Left lung (tissue), 10 donors: Measurements from ENCODE around the gene ZNF407. TPM values are rescaled to one million over a fixed set of nuclear protein-coding genes. Genes with fewer than 3 reads are reported as not detected.
A peak's percentile ranks its signal among the peaks of the same experiment; 100 is the strongest.

Experiments
- ATAC-seq: fragments of 200-7000 bp; cut with Tn5 transposase; one replicate; pipeline ENCODE4 v1.9.1; 2020; ENCODE audit warnings: moderate library complexity
- DNase-seq, 4 donors: peaks; one replicate each; pipeline ENCODE4 v3.0.0-alpha.2; 2013 to 2020
- H3K27ac ChIP-seq, 2 donors: fragments of 200-600 bp; sonication (generic) in 1 of 2; one replicate each; pipeline versions ENCODE4 v1.5.0 to v1.8.0; 2020 to 2021
- H3K27me3 ChIP-seq, 2 donors: fragments of 200-600 bp; sonication (generic) in 1 of 2; one replicate each; pipeline versions ENCODE4 v1.5.0 to v1.8.0; 2020 to 2021
- H3K36me3 ChIP-seq, 2 donors: fragments of 200-600 bp; sonication (generic) in 1 of 2; one replicate each; pipeline versions ENCODE4 v1.5.0 to v1.8.0; 2020 to 2021
- H3K4me1 ChIP-seq, 2 donors: fragments of 200-600 bp; one replicate each; pipeline ENCODE4 v1.8.0; 2021
- H3K4me3 ChIP-seq, 2 donors: fragments of 200-600 bp; sonication (generic) in 1 of 2; one replicate each; pipeline versions ENCODE4 v1.5.0 to v1.8.0; 2020 to 2021; ENCODE audit warnings: mild to moderate bottlenecking in 1 of 2
- H3K9me3 ChIP-seq, 2 donors: fragments of 200-600 bp; sonication (generic) in 1 of 2; one replicate each; pipeline versions ENCODE4 v1.5.0 to v1.8.0; 2020 to 2021
- CTCF ChIP-seq, 2 donors: fragments of 200-600 bp; sonication (generic) in 1 of 2; IDR thresholded peaks; one replicate each; pipeline versions ENCODE4 v1.5.0 to v1.8.0; 2021; ENCODE audit warnings: antibody characterized with exemption in 2 of 2
- intact Hi-C, 2 donors: fragments of 100-400 bp; cut with DNase I; formaldehyde crosslinking; loops; one replicate each; pipeline versions ENCODE4 v1.11.2 to v1.14.2; 2022
- polyA plus RNA-seq, 6 donors: library from polyadenylated mRNA; unstranded; fragments of 120-200 nt; gene quantifications; one replicate each; pipeline ENCODE4 v1.2.1, GENCODE V29; 2013; ENCODE audit not compliant: insufficient read length in 6 of 6
- total RNA-seq, 2 donors: library from RNA; stranded (reverse); fragmentation: NEBNext Ultra II Directional; extraction: Animal tissue kit (Norgen Biotek cat#: 25700); gene quantifications; one replicate each; pipeline ENCODE4 v1.2.1, GENCODE V29; 2021
- donor health status: DM: no; HTN: yes; CAD: no.
- donor health status: DM: no; HTN: no; CAD: no.

Gene ZNF407
- total and polyA plus RNA-seq, 8 donors, result 10.3 to 16.7 (median 11.3) TPM

DNA sequence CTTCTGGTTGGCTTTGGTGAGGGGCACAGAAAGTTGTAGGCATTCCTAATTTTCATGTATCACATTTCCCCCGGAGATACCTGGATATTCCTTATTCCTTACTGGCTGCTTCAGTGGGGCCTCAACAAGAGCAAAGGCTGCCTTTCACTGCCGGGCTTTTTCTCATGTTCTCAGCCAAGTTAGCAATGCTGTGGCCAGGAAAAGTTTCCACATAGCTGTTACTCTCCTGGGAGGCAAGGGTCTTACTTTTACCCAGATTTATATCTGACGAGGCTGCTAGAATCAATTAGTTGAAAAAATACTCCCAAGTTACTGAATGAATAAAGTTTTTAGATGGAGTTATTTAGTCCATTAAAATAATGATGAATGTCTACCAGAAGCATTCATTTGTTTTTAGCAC, 230.5 kb downstream of the ZNF407 start:
- DNase-seq, result no peak
- Histone ChIP-seq H3K4me1 (no peaks in the 10 kb centered on the region), H3K9me3 (no peaks in the 10 kb centered on the region), H3K36me3 (no peaks in the 10 kb centered on the region), H3K4me3 (no peak overlapping the region), H3K27ac (no peak overlapping the region), H3K27me3 (no peaks in the 10 kb centered on the region)
- no peak for ATAC-seq
- TF ChIP-seq CTCF (IDR thresholded peaks at IDR 0.05), result no peak
- intact Hi-C loops, result no loop called here

DNA sequence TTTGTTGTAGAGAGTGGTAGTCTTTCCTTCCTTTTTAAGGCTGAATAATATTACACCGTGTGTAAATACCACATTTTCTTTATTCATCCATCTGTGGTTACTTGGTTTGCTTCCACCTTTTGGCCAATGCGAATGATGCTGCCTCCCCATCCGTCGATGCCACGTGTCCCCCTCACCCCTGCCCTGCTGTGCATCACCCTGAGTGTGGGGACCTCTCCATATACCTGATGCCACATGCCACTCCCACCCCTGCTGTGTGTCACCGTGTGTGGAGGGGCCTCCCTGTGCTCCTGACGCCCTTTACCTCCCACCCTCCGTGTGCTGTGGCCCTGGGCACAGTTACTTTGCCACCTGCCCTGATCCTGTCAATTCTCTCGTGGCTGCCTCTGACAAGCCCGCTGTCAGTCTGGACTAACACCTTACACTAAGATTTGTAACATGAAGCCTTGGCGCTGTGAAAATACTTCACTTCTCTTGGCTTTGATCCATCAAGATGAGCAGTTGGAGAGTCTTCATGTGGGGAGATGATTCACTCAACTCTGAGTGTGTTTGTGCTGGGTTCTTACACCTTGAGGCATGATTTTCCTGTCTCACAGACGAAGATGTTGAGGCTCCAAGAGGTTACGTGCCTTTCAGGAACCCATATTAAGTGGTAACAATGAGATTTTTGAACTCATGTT, 234.0 kb downstream of the ZNF407 start:
- H3K4me3 ChIP-seq, result no peak overlapping the region
- no peaks in the 10 kb centered on the region for H3K9me3 ChIP-seq
- DNase-seq, result peak in 1 of 4 donors; percentile 51
- no peaks in the 10 kb centered on the region for H3K36me3 ChIP-seq
- no peaks in the 10 kb centered on the region for H3K4me1 ChIP-seq
- H3K27me3 ChIP-seq, result no peaks in the 10 kb centered on the region
- ATAC-seq, result no peak
- intact Hi-C loops, result no loop called here
- TF ChIP-seq CTCF (IDR thresholded peaks at IDR 0.05), result no peak
- no peak overlapping the region for H3K27ac ChIP-seq

DNA sequence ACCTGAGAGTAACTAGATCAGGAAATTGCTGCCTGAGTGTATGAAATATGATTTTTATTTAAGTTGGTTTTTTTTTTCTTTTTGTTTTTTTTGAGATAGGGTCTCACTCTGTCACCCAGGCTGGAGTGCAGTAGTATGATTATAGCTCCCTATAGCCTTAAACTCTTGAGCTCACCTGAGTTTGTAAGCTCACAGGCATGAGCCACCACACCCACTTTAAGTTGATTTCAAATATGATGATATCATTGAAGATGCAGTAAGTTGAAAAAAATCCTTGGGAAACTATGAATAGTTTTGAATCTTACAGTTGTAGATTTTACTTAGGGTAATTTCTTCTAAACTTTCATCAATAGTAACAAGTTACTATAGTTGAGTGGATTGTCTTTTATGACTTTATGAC, 234.7 kb downstream of the ZNF407 start:
- H3K27ac ChIP-seq, result no peak overlapping the region
- H3K4me1 ChIP-seq, result no peaks in the 10 kb centered on the region
- H3K36me3 ChIP-seq, result no peaks in the 10 kb centered on the region
- H3K4me3 ChIP-seq, result no peak overlapping the region
- no peak for DNase-seq
- intact Hi-C loops, result no loop called here
- TF ChIP-seq CTCF (IDR thresholded peaks at IDR 0.05), result no peak
- no peak for ATAC-seq
- no peaks in the 10 kb centered on the region for H3K27me3 ChIP-seq
- H3K9me3 ChIP-seq, result no peaks in the 10 kb centered on the region

DNA sequence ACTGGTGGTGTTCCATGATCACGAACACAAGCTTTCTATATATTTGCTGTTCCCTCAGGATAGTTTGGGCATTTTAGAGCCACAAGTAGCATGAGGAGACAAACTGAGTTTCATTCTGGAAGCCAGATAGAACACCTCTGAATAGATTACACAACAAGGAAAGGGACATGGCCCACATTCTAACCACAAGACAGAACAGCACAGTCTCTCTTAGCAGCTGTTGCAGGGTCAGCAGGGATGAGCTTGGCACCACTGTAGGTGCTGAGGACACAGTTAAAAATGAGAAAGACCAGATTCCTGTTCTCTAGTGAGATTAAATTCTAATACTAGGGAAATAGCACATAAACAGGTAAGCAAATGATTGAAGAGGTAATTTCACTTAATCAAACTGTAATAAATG, 235.3 kb downstream of the ZNF407 start:
- ATAC-seq (no peak), DNase-seq (no peak)
- intact Hi-C loops, result no loop called here
- H3K27me3 ChIP-seq, result no peaks in the 10 kb centered on the region
- H3K4me1 ChIP-seq, result no peaks in the 10 kb centered on the region
- no peaks in the 10 kb centered on the region for H3K9me3 ChIP-seq
- no peaks in the 10 kb centered on the region for H3K36me3 ChIP-seq
- no peak overlapping the region for H3K4me3 ChIP-seq
- H3K27ac ChIP-seq, result no peak overlapping the region
- no peak for TF ChIP-seq CTCF (IDR thresholded peaks at IDR 0.05)

- no peak for TF ChIP-seq CTCF (IDR thresholded peaks at IDR 0.05)
- H3K36me3 ChIP-seq, result no peaks in the 10 kb centered on the region
- H3K9me3 ChIP-seq, result no peaks in the 10 kb centered on the region
- no peaks in the 10 kb centered on the region for H3K4me1 ChIP-seq
- no peaks in the 10 kb centered on the region for H3K27me3 ChIP-seq
- H3K27ac ChIP-seq, result no peak overlapping the region
- intact Hi-C loops, result no loop called here
- H3K4me3 ChIP-seq, result no peak overlapping the region
- DNase-seq (no peak), ATAC-seq (no peak)
These were observed 237.0 kb downstream of the ZNF407 start for GRCh38 chr18:74834424-74835309.
